ENCODE results near the gene DNAAF8.
"Not testable (repeated sequence)": the region's sequence is repeated elsewhere in the genome, so short reads cannot be mapped to it uniquely, and the experiment has no call there.

Gene DNAAF8

DNA sequence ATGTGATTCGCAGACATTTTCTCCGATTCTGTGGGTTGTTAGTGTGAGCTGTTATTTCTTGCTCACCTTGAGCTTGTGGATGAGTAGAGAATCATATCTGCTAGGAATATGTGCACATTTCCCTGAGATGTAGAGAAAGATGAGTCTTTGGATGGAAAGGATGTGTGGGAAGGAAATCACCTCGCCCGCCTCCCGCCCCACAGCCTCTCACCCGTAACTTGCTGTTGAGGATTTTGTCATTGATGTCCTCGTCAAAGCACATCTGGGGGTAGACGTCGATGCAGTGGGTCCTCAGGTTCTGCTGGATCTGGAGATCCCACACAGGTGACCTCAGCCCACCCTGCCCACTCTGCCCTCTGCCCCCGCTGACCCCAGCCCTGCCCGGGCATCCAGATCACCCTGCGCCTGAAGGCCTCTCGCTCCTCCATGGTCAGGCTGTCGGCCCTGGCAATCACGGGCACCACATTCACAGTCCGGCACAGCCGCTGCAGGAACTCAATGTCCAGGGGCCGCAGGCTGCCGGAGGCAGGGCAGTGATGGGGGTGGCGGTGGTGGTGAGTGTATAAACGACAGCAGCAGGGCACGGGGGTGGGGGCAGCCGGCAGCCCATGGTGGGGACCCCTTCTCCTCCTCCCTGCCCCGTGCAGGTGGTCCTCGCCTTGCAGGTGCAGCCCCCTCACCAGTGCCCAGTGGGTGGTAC is 49.1 kb downstream of the DNAAF8 start:
- no peak for DNase-seq (ENCODE audit: low read depth)

DNA sequence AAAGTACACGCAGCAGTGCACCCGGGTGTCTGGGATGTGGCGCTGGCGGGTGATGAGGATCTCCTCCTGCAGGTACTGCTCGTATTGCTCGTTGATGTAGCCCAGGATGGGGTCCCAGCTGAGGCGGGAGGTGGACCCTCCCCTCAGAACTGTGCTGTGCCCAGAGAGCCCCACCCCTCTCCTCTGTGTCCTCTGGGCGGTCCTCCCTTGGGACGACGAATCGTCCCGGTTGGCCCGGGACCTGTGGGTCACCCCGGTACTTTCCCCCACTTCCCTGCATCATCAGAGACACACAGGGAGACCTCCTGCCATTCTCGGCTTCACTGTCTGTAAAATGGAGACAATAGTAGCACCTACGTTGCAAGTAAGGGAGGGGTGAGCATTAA is 49.6 kb downstream of the DNAAF8 start:
- DNase-seq (ENCODE audit: low read depth): no peak

DNA sequence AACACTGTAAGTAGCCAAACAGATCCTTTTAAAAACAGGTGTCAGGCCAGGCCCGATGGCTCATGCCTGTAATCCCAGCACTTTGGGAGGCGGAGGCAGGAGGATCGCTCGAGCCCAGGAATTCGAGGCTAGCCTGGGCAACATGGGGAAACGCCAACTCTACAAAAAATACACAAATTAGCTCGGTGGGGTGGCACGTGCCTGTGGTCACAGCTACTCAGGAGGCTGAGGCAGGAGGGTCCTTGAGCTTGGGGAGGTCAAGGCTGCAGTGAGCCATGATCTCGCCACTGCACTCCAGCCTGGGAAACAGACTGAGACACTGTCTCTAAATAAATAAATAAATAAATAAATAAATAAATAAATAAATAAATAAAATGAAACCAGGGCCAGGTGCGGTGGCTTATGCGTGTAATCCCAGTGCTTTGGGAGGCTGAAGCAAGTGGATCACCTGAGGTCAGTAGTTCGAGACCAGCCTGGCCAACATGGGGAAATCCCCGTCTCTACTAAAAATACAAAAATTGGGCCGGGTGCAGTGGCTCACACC is 50.2 kb downstream of the DNAAF8 start:
- not testable (repeated sequence) for DNase-seq (ENCODE audit: low read depth)

DNA sequence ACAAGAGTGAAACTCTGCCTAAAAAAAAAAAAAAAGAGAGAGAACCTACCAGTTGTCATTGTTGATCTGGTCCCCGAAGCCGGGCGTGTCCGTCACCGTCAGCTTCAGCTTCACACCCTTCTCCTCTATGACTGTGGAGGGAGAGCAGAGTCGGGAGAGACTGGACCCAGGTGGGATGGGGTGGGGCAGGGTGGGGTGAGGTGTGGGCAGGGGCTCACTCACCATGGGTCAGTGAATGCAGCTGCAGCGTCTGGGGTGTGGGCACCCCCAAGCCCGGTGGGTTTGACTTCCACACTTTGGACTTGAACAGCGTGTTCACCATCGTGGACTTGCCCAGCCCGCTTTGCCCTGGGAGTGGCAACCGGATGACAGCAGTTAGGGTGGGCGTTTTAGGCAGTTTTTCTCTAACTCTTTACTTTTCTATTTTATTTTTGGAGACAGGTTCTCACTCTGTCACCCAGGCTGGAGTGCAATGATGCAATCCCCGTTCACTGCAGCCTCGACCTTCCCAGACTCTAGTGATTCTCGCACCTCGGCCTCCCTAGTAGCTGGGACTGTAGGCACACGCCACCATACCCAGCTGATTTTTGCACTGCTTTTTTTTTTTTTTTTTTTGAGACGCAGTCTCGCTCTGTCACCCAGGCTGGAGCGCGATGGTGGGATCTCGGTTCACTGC is 51.6 kb downstream of the DNAAF8 start:
- DNase-seq (ENCODE audit: low read depth): no peak

DNA sequence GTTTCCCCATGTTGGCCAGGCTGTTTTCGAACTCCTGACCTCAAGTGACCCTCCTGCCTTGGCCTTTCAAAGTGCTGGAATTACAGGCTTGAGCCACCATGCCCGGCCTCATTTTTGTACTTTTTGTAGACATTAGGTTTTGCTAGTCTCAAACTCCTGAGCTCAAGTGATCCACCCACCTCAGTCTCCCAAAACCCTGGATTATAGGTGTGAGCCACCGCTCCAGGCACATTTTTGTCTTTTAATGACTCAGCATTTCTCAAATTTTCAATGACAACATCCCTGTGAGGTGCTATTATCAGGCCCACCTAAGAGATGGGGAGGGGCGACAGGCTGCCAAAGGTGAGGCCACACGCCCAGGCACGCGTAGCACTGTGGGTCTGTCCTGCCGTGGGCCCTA is 52.7 kb downstream of the DNAAF8 start:
- no peak for DNase-seq (ENCODE audit: low read depth)

DNA sequence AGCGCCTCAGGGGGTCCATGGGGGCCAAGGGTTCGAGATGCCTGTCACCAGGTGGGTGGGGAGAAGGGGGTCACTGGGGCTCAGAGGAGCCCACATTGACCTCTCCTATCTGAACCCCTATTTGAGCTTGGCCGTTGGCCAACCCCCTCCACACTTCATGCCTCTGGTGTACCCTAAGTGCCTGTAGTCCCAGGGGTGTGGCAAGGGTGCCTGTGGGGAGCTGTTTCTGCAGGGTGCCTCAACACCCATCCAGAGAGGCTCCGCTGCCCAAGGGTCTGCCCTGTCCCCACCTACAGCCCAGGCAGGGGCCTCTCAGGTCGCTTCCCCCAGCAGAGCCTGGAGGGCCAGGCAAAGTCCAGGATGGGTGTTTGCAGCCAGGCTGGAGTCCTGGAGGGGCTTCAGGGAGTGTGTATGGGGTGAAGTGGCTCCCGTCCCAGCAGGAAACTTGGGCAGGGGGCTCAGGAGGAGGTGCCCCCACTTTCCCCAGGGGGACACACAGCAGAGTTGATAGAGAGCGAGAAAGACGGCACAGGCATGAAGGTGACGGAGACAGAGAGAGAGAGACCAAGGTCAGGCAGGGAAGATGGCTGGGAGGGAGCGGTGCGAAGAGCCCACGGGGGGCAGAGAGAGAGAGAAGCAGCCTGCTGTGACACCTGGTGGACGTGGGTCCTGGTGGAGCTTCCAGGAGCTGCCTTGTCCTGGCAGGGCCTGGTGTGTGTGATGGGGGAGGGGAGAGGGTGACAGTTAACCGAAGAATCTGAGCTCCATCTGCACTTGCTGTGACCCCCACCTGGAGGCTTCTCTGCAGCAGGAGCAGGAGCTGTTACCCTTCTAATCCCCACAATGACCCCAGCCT is 53.5 kb downstream of the DNAAF8 start, which contains the start of gene SEPTIN12:
TSS of gene SEPTIN12 (minus strand) at position 719 of the 856 bp plus-strand sequence. CDS start at position 19, 700 bp downstream.
- no peak for DNase-seq (ENCODE audit: low read depth)

DNA sequence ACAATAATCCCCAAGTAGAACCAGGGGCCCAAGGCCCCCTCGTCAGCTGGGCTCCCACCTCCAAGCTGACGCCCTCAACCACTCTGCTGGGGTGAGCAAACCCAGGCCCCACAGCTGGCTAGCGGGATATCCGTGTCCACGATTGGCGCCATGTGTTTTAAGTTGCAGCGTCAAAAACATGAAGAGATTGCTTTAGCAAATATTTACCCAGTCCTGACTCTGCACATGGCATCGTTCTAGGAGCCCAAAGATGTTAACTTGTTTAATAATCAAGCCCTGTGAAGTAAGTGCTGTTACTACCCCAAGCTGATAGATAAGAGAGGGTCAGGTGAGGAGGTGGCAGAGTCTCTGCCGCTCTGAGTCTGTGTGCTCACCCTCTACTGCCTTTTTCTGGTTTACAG is 54.2 kb downstream of the DNAAF8 start:
- no peak for DNase-seq (ENCODE audit: low read depth)

DNA sequence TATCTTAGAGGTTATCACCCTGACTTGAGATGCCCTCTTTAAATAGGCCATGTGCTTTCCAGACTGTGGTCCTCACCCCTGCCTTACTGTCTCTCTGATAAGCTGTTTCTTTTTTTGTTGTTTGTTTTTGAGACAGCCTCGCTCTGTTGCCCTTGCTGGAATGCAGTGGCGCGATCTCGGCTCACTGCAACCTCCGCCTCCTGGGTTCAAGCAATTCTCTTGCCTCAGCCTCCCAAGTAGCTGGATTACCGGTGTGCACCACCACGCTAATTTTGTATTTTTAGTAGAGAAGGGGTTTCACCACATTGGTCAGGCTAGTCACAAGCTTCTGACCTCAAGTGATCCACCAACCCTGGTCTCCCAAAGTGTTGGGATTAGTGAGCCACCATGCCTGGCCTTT is 54.6 kb downstream of the DNAAF8 start:
- DNase-seq (ENCODE audit: low read depth): no peak

DNA sequence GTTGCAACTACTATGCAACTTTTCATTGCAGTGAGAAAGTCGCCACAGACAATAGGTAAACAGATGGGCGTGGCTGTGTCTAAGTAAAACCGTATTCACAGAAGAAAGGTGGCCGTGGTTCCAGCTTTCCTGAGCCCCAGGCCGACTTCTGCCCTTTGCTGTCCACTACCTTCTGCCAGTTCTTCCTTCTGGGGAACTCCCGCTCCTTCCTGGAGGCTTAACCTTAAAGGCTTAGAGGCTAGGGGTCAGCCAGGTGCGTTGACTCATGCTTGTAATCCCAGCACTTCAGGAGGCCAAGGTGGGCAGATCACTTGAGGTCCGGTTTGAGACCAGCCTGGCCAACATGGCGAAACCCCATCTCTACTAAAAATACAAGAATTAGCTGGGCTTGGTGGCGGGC is 55.9 kb downstream of the DNAAF8 start:
- no peak for DNase-seq (ENCODE audit: low read depth)

DNA sequence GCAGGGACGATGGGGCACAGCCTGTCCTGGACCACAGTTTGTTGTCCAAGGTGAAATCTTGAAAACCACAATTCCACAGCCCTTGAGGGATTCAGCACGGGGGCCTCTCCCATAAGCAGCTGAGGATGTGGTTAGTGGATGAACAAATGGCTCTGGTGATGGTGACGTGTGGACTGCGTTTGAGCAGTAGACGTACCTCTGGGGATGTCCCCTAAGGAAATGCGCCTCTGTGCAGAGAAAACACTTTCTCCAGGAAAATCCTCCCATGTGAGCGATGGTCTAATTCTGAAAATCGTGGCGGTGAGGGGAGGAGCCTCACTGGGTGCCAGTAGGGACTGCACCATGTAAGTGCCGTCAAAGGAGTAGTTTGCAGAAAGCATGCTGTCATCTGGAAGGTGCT is 56.5 kb downstream of the DNAAF8 start:
- no peak for DNase-seq (ENCODE audit: low read depth)

DNA sequence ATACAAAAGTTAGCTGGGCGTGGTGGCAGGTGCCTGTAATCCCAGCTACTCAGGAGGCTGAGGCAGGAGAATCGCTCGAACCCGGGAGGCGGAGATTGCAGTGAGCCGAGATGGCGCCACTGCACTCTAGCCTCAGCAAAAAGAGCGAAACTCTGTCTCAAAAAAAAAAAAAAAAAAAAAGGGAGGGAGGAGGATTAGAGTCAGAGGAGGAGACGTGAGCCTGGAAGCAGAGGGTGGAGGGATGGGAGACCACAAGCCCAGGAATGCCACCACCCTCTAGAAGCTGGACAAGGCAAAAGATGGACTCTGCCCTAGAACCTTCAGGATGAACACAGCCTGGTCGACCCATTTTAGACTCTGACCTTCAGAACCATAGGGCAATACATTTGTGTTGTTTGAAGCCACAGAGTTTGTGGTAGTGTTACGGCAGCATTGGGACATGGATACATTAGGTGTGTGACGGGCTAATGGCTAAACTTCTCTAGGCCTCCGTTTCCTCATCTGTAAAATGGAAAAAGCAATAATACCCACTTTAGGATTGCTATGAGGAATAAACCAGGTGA is 58.7 kb downstream of the DNAAF8 start:
- DNase-seq (ENCODE audit: low read depth): no peak

DNA sequence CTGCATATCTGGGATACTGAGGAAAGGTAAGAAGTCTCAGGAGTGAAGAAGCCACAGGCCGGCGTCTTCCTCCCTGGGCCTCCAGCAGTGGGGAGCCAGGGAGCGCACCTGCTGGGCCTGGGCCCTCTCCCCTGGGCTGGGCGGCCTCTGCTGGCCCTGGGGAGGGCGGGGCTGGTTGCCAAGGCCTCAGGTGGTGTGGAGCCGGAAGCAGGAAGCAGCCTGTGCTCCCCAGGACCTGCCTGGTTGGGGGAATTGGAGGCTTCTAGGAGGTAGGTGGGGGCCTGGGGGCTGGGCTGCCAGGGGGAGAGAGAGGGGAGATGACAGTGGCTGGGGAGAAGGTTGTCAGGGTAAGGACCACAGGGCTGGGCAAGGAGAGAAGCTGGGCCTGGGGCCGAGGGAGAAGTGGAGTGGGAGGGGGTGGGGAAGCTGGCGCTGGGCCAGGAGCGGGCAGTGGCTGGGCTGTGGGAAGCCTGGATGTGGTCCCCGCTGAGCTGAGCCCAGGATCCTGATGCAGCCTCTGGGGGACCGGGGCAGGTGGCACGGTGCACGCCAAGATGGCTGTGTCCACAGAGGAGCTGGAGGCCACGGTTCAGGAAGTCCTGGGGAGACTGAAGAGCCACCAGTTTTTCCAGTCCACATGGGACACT is 61.0 kb downstream of the DNAAF8 start, which contains the start of gene SMIM22:
TSS of gene SMIM22 (plus strand) at position 189 of the 647 bp plus-strand sequence. CDS start at position 555, 366 bp downstream.
- DNase-seq (ENCODE audit: low read depth): no peak

DNA sequence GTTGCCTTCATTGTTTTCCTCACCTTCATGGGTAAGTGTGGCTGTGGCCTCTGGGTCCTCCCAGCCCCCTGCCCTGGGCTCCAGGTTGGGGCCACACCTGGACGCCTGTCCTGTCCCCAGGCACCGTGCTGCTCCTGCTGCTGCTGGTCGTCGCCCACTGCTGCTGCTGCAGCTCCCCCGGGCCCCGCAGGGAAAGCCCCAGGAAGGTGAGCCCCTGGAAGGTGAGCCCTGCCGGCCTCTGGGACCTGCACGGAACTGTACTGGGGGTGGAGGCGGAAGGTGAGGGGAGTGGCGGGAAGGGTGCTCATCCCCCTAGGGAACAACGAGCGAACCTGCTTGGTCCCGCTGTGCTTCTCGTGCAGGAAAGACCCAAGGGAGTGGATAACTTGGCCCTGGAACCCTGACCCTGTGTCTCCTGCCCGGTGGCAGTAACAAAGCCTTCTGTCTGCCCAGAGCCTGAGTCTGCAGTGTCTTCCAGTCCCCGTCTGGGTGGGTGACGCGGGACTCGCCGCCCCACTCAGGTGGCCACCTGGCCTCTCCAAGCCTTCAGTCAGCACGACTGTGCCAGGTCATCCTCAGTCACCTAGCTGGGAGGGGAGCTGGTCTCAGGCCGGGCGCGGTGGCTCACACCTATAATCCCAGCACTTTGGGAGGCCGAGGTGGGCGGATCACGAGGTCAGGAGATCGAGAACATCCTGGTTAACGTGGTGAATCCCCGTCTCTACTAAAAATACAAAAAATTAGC is 61.7 kb downstream of the DNAAF8 start:
- no peak for DNase-seq (ENCODE audit: low read depth)

DNA sequence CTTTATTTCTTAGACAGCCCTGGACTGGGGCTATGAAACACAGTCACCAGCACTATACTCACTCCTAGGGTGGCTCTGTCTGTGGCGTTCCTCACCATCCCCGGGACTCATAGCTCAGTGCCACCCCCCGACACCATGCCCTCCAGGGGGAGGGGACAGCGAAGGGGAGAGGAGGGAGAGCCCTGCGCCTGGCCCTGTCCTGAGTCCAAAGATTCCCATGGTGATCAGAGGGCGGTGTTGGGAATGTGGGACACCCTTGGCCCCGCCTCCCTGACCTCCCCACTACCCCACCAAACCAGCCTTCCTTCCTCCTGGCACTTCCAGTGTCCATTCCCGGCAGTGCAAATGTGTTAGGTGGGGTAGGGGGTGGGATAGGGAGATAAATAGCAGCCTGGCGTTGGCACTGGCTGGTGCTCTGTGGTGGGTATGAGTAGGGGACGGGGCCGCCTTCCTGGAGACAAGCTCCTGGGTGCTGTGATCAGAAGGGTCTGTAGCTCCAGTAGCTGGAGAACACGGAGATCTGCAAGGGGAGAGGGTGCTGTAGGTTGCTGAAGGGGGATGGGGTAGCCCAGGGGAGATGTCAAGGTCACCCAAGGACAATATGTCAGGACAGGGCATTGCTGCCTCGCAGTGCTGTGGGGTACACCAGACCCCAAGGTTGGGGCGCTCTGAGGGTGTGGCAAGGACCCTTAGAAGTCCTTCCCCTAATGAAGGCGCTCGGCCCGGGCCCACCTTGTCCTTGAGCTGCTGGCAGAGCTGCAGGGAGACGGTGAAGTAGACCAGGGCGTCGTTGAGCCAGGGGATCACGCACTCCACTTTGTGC is 62.9 kb downstream of the DNAAF8 start:
- no peak for DNase-seq (ENCODE audit: low read depth)

DNA sequence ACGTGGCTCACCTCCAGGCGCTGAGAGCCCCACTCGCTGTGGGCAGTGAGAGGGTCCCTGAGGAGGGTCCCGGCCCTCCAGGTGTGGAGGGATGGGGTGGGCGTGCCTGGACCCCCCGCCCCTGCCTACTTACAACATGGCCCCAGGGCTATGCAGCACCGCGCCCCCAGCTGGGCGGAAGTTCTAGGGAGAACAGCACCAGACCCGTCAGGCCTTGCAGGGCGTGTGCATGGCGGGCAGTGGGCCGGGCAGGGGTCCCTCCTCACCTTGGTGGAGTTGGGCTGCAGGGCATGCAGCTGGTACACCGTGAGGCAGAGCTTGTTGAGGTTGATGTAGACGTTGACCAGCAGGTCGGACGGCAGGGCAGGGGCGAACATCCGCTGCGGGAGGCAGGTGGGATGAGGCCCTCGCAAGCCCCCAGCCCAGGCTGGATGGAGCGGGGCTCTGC is 63.5 kb downstream of the DNAAF8 start:
- no peak for DNase-seq (ENCODE audit: low read depth)

DNA sequence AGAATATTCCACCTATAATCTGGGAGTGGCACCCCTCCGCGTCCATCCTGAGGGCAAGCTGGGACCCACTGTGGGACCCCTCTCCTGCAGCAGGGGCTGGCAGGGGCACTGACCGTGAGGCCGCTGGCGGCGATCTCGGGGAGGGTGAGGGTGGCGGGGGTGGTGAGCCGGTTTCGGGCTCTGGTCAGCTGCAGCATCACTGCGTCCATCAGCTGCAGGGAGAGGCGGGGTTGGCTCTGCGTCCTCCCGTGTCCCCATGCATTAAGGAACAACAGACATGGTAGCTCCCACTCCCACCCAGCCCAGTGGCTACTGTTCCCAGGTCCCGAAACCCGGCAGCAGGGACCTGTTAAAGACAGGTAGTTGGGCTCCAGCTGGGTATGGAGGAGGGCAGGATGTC is 64.1 kb downstream of the DNAAF8 start:
- no peak for DNase-seq (ENCODE audit: low read depth)

Measured in T follicular helper cell (primary cell).